ENCODE results near the gene SF3B4.

- TF ChIP-seq CTCF (conservative IDR thresholded peaks at IDR 0.05; ENCODE audit: low read depth, low read length) (no peak), EZH2 (IDR thresholded peaks at IDR 0.05; ENCODE audit: low read length, unreplicated experiment) (no peak), EZH2phosphoT487 (IDR thresholded peaks at IDR 0.05; ENCODE audit: borderline replicate concordance, low read length) (no peak)
Observed at GRCh38 chr1:149929856-149930255, 2.3 kb upstream of the SF3B4 start.
